ENCODE data around the gene ETV3. TPM values are rescaled to one million over a fixed set of nuclear protein-coding genes. Genes with fewer than 3 reads are reported as not detected.

The ETV3 gene
- total RNA-seq, 1 donor from 2014 or later: 31.8 TPM

- Mint-ChIP-seq H3K27ac (no peak overlapping the region), H3K27me3 (peaks cover 38% of the 10 kb centered on the region), H3K4me3 (ENCODE audit: low read depth) (no peak overlapping the region), H3K9me3 (ENCODE audit: low read depth) (no peaks in the 10 kb centered on the region), H3K4me1 (ENCODE audit: low read depth) (peaks cover 63% of the 10 kb centered on the region), H3K36me3 (ENCODE audit: insufficient read depth) (no peaks in the 10 kb centered on the region)
- no peak for DNase-seq (ENCODE audit: low spot score, unreplicated experiment)
- TF ChIP-seq CTCF (IDR thresholded peaks at IDR 0.05; ENCODE audit: unreplicated experiment): no peak
Measured at GRCh38 chr1:157113106-157113505, 25.1 kb downstream of the ETV3 start.

GRCh38 chr1:157112186-157112867 lies 25.9 kb downstream of the ETV3 start:
- H3K27ac Mint-ChIP-seq: peak overlapping the region; percentile 12
- no peak for DNase-seq (ENCODE audit: low spot score, unreplicated experiment)

GRCh38 chr1:157111396-157112165 lies 26.6 kb downstream of the ETV3 start:
- H3K4me3 Mint-ChIP-seq (ENCODE audit: low read depth): no peak overlapping the region
- no peak for TF ChIP-seq CTCF (IDR thresholded peaks at IDR 0.05; ENCODE audit: unreplicated experiment)
- peaks cover 63% of the 10 kb centered on the region for H3K4me1 Mint-ChIP-seq (ENCODE audit: low read depth)
- H3K9me3 Mint-ChIP-seq (ENCODE audit: low read depth): no peaks in the 10 kb centered on the region
- no peak for DNase-seq (ENCODE audit: low spot score, unreplicated experiment)
- no peak overlapping the region for H3K27ac Mint-ChIP-seq
- H3K27me3 Mint-ChIP-seq: peaks cover 50% of the 10 kb centered on the region
- no peaks in the 10 kb centered on the region for H3K36me3 Mint-ChIP-seq (ENCODE audit: insufficient read depth)

More at GRCh38 chr1:157112186-157112867, 25.9 kb downstream of the ETV3 start:
- peaks cover 43% of the 10 kb centered on the region for H3K27me3 Mint-ChIP-seq
- H3K36me3 Mint-ChIP-seq (ENCODE audit: insufficient read depth): no peaks in the 10 kb centered on the region
- no peaks in the 10 kb centered on the region for H3K9me3 Mint-ChIP-seq (ENCODE audit: low read depth)
- TF ChIP-seq CTCF (IDR thresholded peaks at IDR 0.05; ENCODE audit: unreplicated experiment): no peak
- H3K4me1 Mint-ChIP-seq (ENCODE audit: low read depth): peaks cover 62% of the 10 kb centered on the region
- peak overlapping the region; percentile 30 for H3K4me3 Mint-ChIP-seq (ENCODE audit: low read depth)

GRCh38 chr1:157110686-157111085 lies 27.5 kb downstream of the ETV3 start:
- Mint-ChIP-seq H3K27ac (peak overlapping the region; percentile 21), H3K27me3 (peaks cover 56% of the 10 kb centered on the region), H3K4me1 (ENCODE audit: low read depth) (peaks cover 61% of the 10 kb centered on the region), H3K9me3 (ENCODE audit: low read depth) (no peaks in the 10 kb centered on the region), H3K4me3 (ENCODE audit: low read depth) (no peak overlapping the region), H3K36me3 (ENCODE audit: insufficient read depth) (no peaks in the 10 kb centered on the region)
- no peak for TF ChIP-seq CTCF (IDR thresholded peaks at IDR 0.05; ENCODE audit: unreplicated experiment)
- no peak for DNase-seq (ENCODE audit: low spot score, unreplicated experiment)

GRCh38 chr1:157110003-157110402 lies 28.2 kb downstream of the ETV3 start:
- Mint-ChIP-seq H3K4me1 (ENCODE audit: low read depth) (peaks cover 61% of the 10 kb centered on the region), H3K27me3 (peaks cover 56% of the 10 kb centered on the region), H3K9me3 (ENCODE audit: low read depth) (no peaks in the 10 kb centered on the region), H3K36me3 (ENCODE audit: insufficient read depth) (no peaks in the 10 kb centered on the region), H3K4me3 (ENCODE audit: low read depth) (no peak overlapping the region), H3K27ac (no peak overlapping the region)
- no peak for DNase-seq (ENCODE audit: low spot score, unreplicated experiment)
- TF ChIP-seq CTCF (IDR thresholded peaks at IDR 0.05; ENCODE audit: unreplicated experiment): no peak
